GM12873 (cell line): ENCODE results near the gene DNAAF3.

Experiments
- CTCF ChIP-seq: IDR thresholded peaks from 2 replicates; pipeline ENCODE4 v1.5.1; 2012; ENCODE audit warnings: low read depth, mild to moderate bottlenecking, moderate library complexity, low read length, control low read depth; ENCODE audit not compliant: insufficient read depth; ENCODE audit errors: missing control alignments

DNAAF3 gene

DNA sequence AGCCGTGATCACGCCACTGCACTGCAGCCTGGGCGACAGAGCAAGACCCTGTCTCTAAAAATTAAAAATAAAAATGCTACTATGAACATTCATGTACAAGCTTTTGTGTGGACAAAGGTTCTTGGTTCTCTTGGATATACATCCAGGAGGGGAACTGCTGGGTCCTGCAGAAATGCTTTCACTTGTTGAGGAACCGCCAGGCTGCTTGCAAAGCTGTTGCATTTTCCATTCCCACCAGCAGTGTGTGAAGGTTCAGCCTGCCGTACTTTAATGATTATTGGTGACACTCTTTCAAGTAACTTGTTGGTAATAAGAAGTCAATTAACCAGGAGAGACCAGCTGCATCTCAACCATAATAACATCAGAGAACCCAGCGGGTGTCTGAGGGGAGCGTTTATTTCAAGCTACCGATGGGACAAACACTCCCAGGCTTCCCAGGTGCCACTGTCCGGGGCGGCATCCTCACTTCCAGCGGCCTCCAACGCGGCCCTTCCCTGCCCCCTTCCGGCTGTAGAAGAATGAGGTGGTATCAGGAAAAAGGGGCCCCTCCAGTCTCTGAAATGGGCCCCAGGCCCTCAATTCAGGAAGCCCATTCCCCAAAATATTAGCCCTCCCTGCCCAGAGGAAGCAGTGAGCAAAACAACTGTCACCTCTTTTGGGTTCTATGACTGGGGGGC lies 33.8 kb downstream of the DNAAF3 start:
- peak; percentile 22 for TF ChIP-seq CTCF

DNA sequence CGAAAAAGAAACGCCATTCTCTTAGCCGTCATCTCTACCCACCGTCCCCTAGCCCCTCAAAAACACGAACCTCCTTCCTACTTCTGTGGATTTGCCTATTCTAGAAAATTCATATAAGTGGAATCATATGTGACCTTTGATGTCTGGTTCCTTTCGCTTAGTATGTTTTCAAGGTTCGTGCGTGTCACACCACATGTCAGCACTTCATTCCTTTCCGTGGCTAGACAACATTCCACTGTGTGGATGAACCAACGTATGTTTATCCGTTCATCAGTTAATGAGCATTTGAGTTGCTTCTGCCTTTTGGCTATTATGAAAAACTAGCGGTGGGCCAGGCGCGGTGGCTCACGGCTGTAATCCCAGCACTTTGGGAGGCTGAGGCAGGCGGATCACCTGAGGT lies 35.0 kb downstream of the DNAAF3 start:
- no peak for TF ChIP-seq CTCF

- no peak for TF ChIP-seq CTCF
These were observed 47.4 kb downstream of the DNAAF3 start for GRCh38 chr19:55119053-55119452.

GRCh38 chr19:55118401-55118991 lies 47.9 kb downstream of the DNAAF3 start:
- no peak for TF ChIP-seq CTCF

GRCh38 chr19:55117663-55118391 lies 48.6 kb downstream of the DNAAF3 start:
- TF ChIP-seq CTCF = no peak

GRCh38 chr19:55116859-55117662 lies 49.4 kb downstream of the DNAAF3 start, which contains the start of gene PPP1R12C:
Gene PPP1R12C (minus strand): TSS chr19:55117637. CDS start chr19:55117543, 94 bp downstream.
- TF ChIP-seq CTCF = no peak
